ENCODE measurements around the gene RGL4. TPM values are rescaled to one million over a fixed set of nuclear protein-coding genes. Genes with fewer than 3 reads are reported as not detected.
"Not testable (repeated sequence)": the region's sequence is repeated elsewhere in the genome, so short reads cannot be mapped to it uniquely, and the experiment has no call there.

Gene RGL4
- total and polyA plus RNA-seq, 2 donors from 2014 or later, result 0.60 to 0.80 TPM

DNA sequence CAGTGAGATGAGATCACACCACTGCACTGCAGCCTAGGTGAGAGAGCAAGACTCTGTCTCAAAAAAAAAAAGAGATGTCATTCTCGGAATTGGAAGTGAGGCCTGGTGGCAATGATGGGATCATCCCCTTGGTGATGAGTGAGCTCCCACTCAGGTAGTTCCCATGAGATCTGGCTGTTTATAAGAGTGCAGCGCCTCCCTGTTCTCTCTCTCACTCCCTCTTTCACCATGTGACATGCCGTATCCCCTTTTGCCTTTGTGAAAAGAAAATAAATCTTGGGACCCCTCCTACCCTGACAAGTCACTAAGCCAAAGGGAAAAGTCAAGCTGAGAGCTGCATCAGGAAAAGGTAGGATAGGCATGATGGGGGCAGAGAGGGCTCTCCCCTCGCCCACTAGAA is 31.3 kb downstream of the RGL4 start:
- FAIRE-seq, result no peak
- TF ChIP-seq, protein P1, sequence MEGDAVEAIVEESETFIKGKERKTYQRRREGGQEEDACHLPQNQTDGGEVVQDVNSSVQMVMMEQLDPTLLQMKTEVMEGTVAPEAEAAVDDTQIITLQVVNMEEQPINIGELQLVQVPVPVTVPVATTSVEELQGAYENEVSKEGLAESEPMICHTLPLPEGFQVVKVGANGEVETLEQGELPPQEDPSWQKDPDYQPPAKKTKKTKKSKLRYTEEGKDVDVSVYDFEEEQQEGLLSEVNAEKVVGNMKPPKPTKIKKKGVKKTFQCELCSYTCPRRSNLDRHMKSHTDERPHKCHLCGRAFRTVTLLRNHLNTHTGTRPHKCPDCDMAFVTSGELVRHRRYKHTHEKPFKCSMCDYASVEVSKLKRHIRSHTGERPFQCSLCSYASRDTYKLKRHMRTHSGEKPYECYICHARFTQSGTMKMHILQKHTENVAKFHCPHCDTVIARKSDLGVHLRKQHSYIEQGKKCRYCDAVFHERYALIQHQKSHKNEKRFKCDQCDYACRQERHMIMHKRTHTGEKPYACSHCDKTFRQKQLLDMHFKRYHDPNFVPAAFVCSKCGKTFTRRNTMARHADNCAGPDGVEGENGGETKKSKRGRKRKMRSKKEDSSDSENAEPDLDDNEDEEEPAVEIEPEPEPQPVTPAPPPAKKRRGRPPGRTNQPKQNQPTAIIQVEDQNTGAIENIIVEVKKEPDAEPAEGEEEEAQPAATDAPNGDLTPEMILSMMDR (IDR thresholded peaks at IDR 0.05; ENCODE audit: borderline replicate concordance, extremely low read depth, insufficient read depth), result no peak
- no peaks in the 10 kb centered on the region for H3K9me3 ChIP-seq (ENCODE audit: control insufficient read depth in 2 of 3, insufficient read depth in 1 of 3, low read length in 3 of 3)
- no peak overlapping the region for H3K4me3 ChIP-seq (ENCODE audit: low read length in 3 of 3)
- H3K9ac ChIP-seq (ENCODE audit: low read length in 3 of 3), result no peak overlapping the region
- H3K36me3 ChIP-seq (ENCODE audit: control insufficient read depth in 2 of 3, insufficient read depth in 3 of 3, low read length in 3 of 3), result no peaks in the 10 kb centered on the region
- peaks cover 0 to 4% (median 0%) of the 10 kb centered on the region in 3 donors for H3K4me1 ChIP-seq (ENCODE audit: control insufficient read depth in 2 of 3, insufficient read depth in 2 of 3, low read depth in 1 of 3, low read length in 3 of 3)
- peak in 2 of 5 donors; percentile 9 to 10 for DNase-seq
- no peaks in the 10 kb centered on the region for H3K27me3 ChIP-seq (ENCODE audit: control insufficient read depth, insufficient read depth, low read length)
- intact Hi-C loops (cut with DNase I), result no loop called here
- H3K27ac ChIP-seq (ENCODE audit: low read depth in 2 of 2, low read length in 2 of 2), result no peak overlapping the region

DNA sequence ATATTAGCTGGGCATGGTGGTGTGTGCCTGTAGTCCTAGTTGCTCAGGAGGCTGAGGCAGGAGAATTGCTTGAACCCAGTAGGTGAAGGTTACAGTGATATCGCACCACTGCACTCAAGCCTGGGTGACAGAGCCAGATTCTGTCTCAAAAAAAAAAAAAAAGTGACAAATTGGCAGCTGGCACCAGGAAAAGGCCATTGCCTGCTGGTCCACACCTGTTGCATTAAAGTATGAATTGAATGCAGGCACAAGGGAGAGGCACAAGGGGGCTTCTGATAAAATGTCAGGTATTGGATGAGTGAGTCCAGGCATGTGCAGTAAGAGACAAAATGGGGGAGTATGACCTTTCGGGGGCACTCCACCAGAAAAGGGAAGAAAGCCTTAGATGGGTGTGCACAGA is 31.9 kb downstream of the RGL4 start:
- Histone ChIP-seq H3K4me3 (ENCODE audit: low read length in 3 of 3) (no peak overlapping the region), H3K27ac (ENCODE audit: low read depth in 2 of 2, low read length in 2 of 2) (no peak overlapping the region), H3K9me3 (ENCODE audit: control insufficient read depth in 2 of 3, insufficient read depth in 1 of 3, low read length in 3 of 3) (no peaks in the 10 kb centered on the region), H3K36me3 (ENCODE audit: control insufficient read depth in 2 of 3, insufficient read depth in 3 of 3, low read length in 3 of 3) (no peaks in the 10 kb centered on the region), H3K27me3 (ENCODE audit: control insufficient read depth, insufficient read depth, low read length) (no peaks in the 10 kb centered on the region), H3K4me1 (ENCODE audit: control insufficient read depth in 2 of 3, insufficient read depth in 2 of 3, low read depth in 1 of 3, low read length in 3 of 3) (no peaks in the 10 kb centered on the region), H3K9ac (ENCODE audit: low read length in 3 of 3) (no peak overlapping the region)
- no peak for DNase-seq
- FAIRE-seq, result no peak
- intact Hi-C loops (cut with DNase I), result no loop called here
- TF ChIP-seq, protein P1 (IDR thresholded peaks at IDR 0.05; ENCODE audit: borderline replicate concordance, extremely low read depth, insufficient read depth), result no peak

DNA sequence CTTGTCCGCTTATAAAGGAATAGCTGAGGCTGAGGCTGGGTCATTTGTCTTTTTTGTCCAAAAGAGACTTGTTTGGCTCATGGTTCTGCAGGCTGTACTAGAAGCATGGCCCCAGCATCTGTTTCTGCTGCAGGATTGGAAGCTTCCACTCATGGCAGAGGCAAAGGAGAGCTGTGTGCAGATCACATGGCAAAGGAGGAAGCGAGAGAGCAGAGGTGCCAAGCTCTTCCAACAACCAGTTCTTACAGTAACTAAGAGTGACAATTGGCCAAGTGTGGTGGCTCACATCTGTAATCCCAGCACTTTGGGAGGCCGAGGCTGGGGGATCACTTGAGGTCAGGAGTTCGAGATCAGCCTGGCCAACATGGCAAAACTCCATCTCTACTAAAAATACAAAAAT is 37.3 kb downstream of the RGL4 start:
- intact Hi-C loops (cut with DNase I); H3K36me3 ChIP-seq (ENCODE audit: control insufficient read depth in 2 of 3, insufficient read depth in 3 of 3, low read length in 3 of 3); H3K4me3 ChIP-seq (ENCODE audit: low read length in 3 of 3); H3K9ac ChIP-seq (ENCODE audit: low read length in 3 of 3); H3K4me1 ChIP-seq (ENCODE audit: control insufficient read depth in 2 of 3, insufficient read depth in 2 of 3, low read depth in 1 of 3, low read length in 3 of 3); H3K27ac ChIP-seq (ENCODE audit: low read depth in 2 of 2, low read length in 2 of 2); H3K27me3 ChIP-seq (ENCODE audit: control insufficient read depth, insufficient read depth, low read length); FAIRE-seq; H3K9me3 ChIP-seq (ENCODE audit: control insufficient read depth in 2 of 3, insufficient read depth in 1 of 3, low read length in 3 of 3): not testable (repeated sequence)
- DNase-seq, result peak in 1 of 5 donors; percentile 10

DNA sequence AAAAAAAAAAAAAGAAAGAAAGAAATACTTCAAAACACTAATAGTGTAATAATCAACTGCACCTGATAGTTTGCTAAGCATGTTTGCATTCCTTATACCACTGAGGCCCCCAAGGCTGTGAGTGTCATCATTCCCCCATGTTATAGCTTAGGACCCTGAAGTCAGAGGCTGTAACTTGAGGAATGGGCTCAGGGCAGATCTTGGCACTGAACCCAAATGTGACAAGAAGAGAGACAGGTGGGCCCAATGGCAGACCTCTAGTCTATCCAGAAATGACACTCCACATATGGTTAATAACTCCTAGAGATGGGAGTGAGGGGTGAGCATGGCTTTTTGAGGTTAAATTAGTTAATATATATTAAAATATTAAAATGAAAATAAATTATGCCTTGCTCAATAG is 46.9 kb downstream of the RGL4 start:
- Histone ChIP-seq H3K4me3 (ENCODE audit: low read length in 3 of 3) (no peak overlapping the region), H3K27me3 (ENCODE audit: control insufficient read depth, insufficient read depth, low read length) (no peaks in the 10 kb centered on the region), H3K4me1 (ENCODE audit: control insufficient read depth in 2 of 3, insufficient read depth in 2 of 3, low read depth in 1 of 3, low read length in 3 of 3) (no peaks in the 10 kb centered on the region), H3K9ac (ENCODE audit: low read length in 3 of 3) (no peak overlapping the region), H3K27ac (ENCODE audit: low read depth in 2 of 2, low read length in 2 of 2) (no peak overlapping the region), H3K9me3 (ENCODE audit: control insufficient read depth in 2 of 3, insufficient read depth in 1 of 3, low read length in 3 of 3) (no peaks in the 10 kb centered on the region), H3K36me3 (ENCODE audit: control insufficient read depth in 2 of 3, insufficient read depth in 3 of 3, low read length in 3 of 3) (peaks cover 0 to 5% (median 0%) of the 10 kb centered on the region in 3 donors)
- FAIRE-seq, result no peak
- DNase-seq, result no peak
- intact Hi-C loops (cut with DNase I), result no loop called here
- TF ChIP-seq, protein P1 (IDR thresholded peaks at IDR 0.05; ENCODE audit: borderline replicate concordance, extremely low read depth, insufficient read depth), result no peak
